Retinal pigment epithelial cell (primary cell): ENCODE results near the gene MAS1L.

Source experiments
- DNase-seq: peaks from one replicate; pipeline ENCODE4 v3.0.0-alpha.2; 2010; ENCODE audit warnings: low read depth
- H3K4me3 ChIP-seq: 2 replicates; pipeline ENCODE4 v1.5.1; 2011; ENCODE audit warnings: mild to moderate bottlenecking, low read length, control low read depth, moderate library complexity
- TF ChIP-seq, protein P1 (sequence below): conservative IDR thresholded peaks from 2 replicates; pipeline ENCODE4 v1.5.1; 2011; ENCODE audit warnings: low read depth, low read length, control low read depth, inconsistent platforms

Gene MAS1L

GRCh38 chr6:29487660-29488059, at the start of gene MAS1L:
TSS of gene MAS1L (minus strand) at chr6:29487956. CDS start at chr6:29487902, 54 bp downstream.
- no peak for DNase-seq
- TF ChIP-seq, protein P1, sequence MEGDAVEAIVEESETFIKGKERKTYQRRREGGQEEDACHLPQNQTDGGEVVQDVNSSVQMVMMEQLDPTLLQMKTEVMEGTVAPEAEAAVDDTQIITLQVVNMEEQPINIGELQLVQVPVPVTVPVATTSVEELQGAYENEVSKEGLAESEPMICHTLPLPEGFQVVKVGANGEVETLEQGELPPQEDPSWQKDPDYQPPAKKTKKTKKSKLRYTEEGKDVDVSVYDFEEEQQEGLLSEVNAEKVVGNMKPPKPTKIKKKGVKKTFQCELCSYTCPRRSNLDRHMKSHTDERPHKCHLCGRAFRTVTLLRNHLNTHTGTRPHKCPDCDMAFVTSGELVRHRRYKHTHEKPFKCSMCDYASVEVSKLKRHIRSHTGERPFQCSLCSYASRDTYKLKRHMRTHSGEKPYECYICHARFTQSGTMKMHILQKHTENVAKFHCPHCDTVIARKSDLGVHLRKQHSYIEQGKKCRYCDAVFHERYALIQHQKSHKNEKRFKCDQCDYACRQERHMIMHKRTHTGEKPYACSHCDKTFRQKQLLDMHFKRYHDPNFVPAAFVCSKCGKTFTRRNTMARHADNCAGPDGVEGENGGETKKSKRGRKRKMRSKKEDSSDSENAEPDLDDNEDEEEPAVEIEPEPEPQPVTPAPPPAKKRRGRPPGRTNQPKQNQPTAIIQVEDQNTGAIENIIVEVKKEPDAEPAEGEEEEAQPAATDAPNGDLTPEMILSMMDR: no peak
- H3K4me3 ChIP-seq: no peak within 1 kb of the TSS

GRCh38 chr6:29532320-29532951, 44.7 kb upstream of the MAS1L start:
- no peak for DNase-seq
- TF ChIP-seq, protein P1: no peak

DNA sequence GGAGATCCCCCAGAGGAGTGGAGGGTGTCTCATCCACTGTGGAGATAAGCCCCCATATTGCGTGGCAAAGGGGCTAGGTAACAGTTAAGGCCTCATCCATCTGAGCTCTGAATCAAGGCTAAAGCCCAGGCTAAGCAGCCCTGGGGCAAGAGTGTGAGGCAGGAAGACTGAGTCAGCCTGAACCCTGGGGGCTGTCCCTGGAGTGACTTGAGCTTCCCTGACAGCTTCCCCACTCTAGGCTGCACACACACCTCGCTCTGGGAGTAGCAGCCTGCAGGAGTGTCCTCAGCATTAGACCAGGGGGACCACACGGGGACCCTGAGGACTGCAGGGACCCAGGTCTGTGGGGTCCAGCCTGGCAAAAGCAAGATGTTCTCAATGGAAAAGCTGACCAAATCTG, 43.9 kb upstream of the MAS1L start:
- DNase-seq: no peak
- no peak overlapping the region for H3K4me3 ChIP-seq
- TF ChIP-seq, protein P1: no peak

More at GRCh38 chr6:29532320-29532951, 44.7 kb upstream of the MAS1L start:
- no peak overlapping the region for H3K4me3 ChIP-seq

DNA sequence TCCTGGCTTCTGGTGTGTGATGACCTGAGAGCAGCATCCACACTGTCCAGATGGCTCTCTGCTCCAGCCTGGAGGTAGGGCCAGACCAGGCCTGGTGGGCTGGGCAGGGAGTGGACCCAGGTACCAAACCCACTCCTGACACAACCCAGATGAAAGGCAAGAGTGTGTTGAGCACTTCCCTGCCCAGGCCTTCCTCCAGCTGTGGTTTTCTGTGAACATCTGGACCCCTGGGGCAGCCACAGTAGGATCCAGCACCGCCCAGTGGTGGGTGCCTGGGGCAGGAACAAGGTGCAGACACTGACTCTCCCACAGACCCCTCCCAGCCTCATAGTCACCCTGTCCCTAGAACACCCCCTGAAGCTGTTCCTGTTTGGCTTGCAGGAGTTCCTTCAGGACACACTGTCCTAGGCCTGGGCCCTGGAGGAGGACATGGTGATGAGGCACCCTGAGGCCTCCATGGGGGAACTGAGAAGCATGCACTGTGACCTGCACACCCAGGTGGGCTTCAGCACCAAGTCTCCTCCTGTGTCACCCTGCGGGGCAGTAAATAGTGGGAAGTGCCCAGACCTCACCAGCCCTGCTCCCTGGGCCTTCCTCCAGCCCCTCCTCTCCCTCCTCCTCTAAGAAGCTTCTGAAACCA, 43.0 kb upstream of the MAS1L start:
- no peak for DNase-seq
- TF ChIP-seq, protein P1: no peak
- no peak overlapping the region for H3K4me3 ChIP-seq

DNA sequence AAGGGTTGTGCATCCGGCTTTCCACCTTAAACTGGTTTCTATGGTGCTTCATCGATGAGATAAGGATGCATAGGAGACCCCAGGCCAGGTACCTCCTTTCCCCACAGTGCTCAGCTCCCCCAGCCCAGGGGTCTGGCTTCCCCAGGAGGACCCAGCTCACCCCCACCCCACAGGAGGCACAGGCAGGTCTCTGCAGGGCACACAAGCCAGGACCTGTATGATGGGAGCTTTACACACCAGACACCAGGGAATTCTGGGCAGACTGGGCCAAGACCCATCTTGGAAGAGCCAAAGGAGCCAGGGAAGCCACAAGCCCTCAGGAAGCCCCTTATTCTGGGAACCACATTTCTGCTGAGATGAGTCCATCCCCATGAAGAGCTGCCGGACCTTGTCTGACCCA, 42.2 kb upstream of the MAS1L start:
- TF ChIP-seq, protein P1: no peak
- H3K4me3 ChIP-seq: no peak overlapping the region
- no peak for DNase-seq

- DNase-seq: no peak
- H3K4me3 ChIP-seq: no peak overlapping the region
- TF ChIP-seq, protein P1: no peak
Observed at GRCh38 chr6:29528988-29529560, 41.3 kb upstream of the MAS1L start.
